KOPT-K1 (cell line): ENCODE results near the gene CCDC192.

Experiments
- H3K27ac ChIP-seq: fragments of 200-600 bp; sonication (generic); 2 replicates; pipeline ENCODE4 v1.5.1; 2016; ENCODE audit warnings: antibody characterized with exemption, mild to moderate bottlenecking, low read depth, low read length; ENCODE audit not compliant: poor library complexity, severe bottlenecking
- H3K36me3 ChIP-seq: fragments of 200-600 bp; sonication (generic); 2 replicates; pipeline ENCODE4 v1.5.1; 2017; ENCODE audit warnings: antibody characterized with exemption, mild to moderate bottlenecking, low read length, moderate library complexity; ENCODE audit not compliant: insufficient read depth
- H3K9me3 ChIP-seq: fragments of 200-600 bp; sonication (generic); 2 replicates; pipeline ENCODE4 v1.5.1; 2017; ENCODE audit warnings: antibody characterized with exemption, low read length, mild to moderate bottlenecking; ENCODE audit not compliant: insufficient read depth, poor library complexity, severe bottlenecking

The CCDC192 gene

DNA sequence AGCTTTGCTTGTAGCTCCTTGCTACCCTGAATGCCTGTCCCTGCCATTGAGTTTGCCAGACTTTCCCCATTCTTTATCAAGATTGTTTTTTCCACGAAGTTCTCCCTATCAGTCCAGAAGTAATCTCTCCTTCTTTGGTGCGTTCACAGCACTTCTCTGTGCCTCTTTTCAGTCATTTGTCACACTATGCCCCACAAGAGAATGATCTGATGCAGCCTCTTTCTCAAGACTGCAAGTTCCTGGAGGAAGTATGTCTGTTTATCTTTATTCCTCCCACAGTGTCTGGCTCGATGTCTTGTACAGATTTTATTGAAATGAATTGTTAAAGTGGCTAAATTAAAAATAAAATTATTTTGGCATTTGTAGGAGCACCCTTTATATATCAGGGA lies 99.3 kb downstream of the CCDC192 start:
- Histone ChIP-seq H3K27ac (no peak overlapping the region), H3K36me3 (no peaks in the 10 kb centered on the region), H3K9me3 (no peaks in the 10 kb centered on the region)

DNA sequence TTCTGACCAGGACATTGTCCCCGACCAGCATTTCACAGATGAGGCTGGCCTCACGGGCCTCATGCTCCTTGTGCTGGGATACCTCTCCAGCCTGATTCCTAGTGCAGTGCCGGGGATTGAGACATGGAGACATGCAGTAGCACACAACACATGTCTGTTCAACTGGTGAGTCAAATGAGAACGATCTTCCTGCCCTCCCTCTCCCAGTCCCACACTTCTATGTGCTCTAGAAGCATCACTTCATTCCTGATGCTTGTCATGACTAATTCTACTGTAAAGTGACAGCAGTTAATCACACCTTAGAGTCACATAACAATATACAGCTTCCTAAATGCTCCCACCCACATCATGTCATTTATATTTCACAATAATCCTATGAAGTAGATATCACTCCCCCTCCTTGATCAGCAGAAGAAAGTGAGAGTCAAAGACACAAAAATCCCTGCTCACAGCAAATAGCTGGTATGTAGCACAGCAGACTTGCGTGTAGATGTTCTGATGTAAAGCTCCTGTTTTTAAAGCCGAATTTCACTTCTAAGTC lies 101.8 kb downstream of the CCDC192 start:
- H3K9me3 ChIP-seq = no peaks in the 10 kb centered on the region
- H3K36me3 ChIP-seq = no peaks in the 10 kb centered on the region
- no peak overlapping the region for H3K27ac ChIP-seq

DNA sequence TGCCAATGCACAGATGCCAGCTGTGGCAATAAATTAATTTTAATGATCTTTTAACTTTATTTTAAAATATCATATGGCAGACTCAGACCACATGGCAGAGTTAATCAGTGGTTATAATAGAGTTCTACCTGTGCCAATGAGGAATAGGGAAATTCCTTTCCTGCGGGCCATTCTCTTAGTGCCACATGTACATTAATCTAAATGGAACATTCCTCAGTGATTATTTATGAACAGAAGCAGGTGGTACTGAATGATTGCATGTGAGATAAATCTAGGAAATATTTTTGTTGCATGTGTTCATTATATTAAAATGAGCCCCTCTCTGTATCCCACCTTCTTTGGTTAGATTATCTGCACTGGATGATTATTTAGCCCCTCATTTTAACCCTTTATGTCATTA lies 102.3 kb downstream of the CCDC192 start:
- H3K36me3 ChIP-seq = no peaks in the 10 kb centered on the region
- H3K27ac ChIP-seq = no peak overlapping the region
- H3K9me3 ChIP-seq = no peaks in the 10 kb centered on the region

DNA sequence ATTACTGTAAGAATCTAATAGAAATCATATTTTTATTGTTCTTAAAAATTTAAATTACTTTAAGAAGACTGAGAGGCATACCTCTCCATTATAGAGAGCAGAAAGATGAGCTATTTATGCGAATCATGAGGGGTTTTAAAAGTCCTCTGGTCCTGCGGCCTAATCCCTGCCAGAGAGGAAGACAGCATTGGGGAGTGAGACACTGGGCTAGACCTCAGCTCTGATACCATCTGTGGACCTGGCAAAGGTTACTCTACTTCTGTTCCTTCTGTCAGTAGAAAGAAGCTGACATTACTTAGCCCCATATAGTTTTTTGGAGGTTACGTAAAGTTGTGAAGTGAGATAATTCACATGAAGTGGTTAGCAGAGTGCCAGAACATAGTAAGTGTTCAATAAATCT lies 103.6 kb downstream of the CCDC192 start:
- H3K27ac ChIP-seq = no peak overlapping the region
- no peaks in the 10 kb centered on the region for H3K9me3 ChIP-seq
- H3K36me3 ChIP-seq = no peaks in the 10 kb centered on the region

DNA sequence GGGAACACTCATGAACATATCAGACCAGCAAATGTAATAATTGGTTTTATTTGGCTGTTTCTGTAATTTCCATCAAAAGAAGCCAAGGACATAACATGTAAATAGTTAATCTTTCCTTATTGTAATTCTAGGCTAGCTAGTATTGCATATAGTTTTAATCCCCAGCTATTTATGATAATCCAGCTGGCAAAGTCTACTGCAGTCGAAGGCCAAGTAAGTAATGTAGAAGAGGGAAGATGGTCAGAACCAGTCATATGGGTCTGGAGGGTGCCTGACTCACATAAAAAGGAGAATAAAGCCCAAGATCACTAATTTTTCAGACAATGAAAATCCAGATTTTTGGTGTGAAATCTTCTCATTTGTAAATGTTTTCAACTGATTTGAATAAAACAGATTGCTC lies 106.3 kb downstream of the CCDC192 start:
- Histone ChIP-seq H3K36me3 (no peaks in the 10 kb centered on the region), H3K9me3 (no peaks in the 10 kb centered on the region), H3K27ac (no peak overlapping the region)

DNA sequence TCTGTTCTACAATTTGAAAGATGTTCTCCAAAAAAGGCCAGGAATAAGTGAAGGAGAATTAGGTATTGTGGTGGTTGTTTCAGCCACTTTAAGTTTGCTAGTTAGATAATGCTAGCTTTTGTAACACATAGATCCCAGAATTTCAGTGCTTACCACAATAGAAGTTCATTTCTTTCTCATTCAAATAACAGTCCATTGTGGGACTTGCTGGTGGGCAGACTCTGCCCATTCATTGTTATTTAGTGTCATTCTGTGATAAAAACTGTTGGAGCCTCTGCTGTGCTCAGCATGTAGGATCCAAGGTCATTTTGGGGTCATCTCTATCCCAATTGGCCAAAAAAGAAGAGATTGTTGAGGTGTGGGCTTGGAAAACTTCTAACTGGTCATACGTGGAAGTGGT lies 106.8 kb downstream of the CCDC192 start:
- H3K36me3 ChIP-seq = no peaks in the 10 kb centered on the region
- no peaks in the 10 kb centered on the region for H3K9me3 ChIP-seq
- H3K27ac ChIP-seq = no peak overlapping the region

DNA sequence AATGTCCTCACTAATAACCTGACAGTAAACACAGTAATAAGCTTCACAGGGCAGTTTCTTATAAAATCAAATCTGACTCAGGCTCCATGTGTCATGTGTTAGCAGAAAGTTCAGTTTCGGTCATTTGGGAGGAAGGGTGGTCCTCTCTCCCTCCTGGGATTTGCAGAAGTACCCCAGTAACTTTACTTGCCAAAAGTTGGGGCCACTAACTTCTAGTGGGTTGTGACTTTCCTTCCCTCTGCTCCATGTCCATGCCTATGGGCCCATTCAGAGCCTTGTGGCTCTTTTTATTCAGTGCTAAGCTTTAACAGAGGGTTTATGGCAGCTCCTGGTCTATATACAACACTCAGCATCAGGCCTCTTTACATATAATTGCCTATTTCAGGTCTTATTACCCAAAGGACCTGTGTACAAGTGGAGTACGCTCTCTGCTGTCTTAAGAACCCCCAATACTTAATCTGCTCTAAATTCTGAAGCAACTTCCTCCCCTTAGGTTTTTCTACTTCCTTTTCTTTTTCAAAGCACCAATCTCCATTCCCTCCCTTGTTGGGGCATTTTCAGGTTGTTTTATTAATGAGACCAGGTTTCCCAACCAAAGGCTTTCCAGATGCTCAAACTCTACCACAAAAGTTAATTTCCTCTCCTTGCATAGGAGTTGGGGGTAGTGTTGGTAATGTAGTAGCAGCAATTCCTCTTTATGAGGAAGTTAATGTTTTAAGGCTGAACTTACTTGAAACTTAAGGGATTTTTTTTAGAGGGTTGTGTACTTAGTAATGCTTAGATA lies 107.7 kb downstream of the CCDC192 start:
- no peak overlapping the region for H3K27ac ChIP-seq
- no peaks in the 10 kb centered on the region for H3K9me3 ChIP-seq

DNA sequence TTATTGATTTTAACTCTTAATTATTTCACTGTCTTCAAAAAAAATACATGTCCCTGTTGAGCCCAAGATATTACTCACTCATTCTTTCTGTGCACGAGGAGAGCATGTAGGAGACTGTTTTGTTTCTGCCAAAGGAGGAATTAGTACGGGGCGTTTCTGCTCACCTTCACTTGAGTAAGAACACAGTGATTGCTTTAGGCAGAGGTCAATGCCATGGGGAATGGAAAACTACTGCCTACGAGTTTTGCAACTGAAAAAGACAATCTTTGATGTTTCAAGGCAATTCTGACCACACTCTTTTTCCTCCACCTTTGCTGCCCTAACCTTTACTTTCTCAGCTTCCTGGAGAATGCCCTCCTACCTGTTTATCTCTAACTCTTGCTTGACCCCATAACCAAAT lies 109.4 kb downstream of the CCDC192 start:
- Histone ChIP-seq H3K27ac (no peak overlapping the region), H3K9me3 (no peaks in the 10 kb centered on the region), H3K36me3 (no peaks in the 10 kb centered on the region)

More for the DNA sequence above, 107.7 kb downstream of the CCDC192 start:
- H3K36me3 ChIP-seq = no peaks in the 10 kb centered on the region

DNA sequence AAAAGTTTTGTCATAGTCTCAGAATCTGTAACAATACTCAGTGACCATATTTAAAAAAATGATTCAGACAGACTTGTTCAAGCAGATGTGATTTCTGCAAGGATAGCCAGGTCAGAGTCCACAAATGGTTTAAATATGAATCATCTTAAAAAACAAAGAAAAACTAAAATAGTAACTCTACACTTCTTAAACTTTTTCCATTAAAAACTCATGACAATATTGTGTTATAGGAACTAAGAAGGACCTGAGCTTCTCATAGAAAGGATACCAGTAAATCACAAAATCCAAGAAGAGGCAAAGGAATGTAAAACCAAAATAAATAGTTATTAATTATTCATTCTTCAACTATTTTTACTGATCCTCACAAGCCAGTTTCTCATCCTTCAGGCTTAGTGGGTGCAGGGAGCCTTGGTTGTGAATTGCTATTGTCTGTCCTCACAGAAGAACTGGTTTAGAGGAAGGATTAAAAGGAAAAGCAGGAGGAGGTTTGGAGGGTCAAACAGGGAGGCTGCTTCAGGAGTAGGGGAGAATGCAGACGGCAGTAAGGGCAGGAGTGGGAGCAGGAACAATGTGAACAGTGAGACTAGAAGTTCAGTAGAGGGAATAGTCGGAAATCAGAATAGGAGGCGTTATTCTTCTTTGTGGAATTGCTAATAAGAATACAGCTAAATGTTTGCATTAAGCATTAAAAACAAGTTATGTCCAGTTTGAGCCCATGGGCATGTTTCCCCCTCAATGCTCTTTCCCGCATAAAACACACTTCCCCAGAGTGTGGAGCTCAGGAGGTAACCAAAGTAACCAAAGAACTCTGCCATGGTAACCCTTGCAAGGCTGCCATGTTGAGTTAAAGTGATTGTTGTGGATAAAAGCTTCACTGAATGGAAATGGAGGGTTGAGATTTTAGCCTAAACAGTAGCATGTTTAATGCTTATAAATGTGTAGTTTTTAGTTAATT lies 110.7 kb downstream of the CCDC192 start:
- Histone ChIP-seq H3K27ac (no peak overlapping the region), H3K36me3 (no peaks in the 10 kb centered on the region), H3K9me3 (no peaks in the 10 kb centered on the region)

DNA sequence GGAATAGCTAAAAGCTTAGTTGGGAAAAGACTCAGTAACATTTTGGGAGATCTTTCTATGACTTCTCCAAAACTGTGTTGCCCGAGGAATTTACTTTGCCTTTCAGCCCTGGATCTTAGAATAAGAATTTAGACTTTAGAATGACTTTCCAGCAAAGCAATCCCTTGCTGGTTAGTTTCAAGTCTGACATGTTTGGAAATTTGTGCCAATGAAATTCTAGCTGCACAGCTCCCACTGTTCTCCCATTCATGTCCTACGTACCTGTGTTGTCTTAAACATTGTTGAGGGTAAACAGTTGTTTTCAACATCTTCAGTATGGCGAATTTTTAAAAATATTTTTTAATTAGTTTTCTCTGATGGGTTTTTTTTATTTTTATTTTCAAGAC lies 111.4 kb downstream of the CCDC192 start:
- H3K36me3 ChIP-seq = no peaks in the 10 kb centered on the region
- H3K27ac ChIP-seq = no peak overlapping the region
- no peaks in the 10 kb centered on the region for H3K9me3 ChIP-seq

DNA sequence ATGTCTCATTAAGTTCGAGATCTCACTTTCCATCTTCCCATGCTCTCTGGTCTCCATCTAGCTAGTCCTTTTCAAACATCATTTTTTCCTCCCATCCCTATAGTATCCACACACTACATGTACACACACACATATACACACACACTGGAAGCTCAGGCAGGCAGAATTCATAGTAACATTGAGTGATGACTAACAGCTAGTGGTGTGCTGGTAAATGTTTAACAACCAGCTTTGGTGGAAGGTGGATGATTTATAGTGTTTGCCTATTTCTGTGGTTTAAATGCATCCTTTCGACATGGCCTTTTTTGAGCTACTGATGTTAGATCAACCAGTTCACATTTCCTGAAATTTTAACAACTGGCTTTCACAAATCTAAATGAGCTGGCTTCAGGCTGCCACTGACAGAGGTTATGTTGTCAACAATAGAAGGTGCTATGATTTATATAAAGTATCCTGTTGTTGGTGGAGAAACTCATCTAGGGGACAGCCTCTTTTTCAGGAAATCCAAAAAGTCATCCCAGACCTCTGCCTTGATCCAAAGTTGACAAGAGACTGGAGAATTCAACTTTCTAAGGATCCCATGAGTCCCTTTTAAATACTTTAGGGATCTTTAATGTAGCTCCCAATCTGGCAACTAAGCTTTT lies 117.8 kb downstream of the CCDC192 start:
- Histone ChIP-seq H3K27ac (no peak overlapping the region), H3K36me3 (no peaks in the 10 kb centered on the region), H3K9me3 (no peaks in the 10 kb centered on the region)

DNA sequence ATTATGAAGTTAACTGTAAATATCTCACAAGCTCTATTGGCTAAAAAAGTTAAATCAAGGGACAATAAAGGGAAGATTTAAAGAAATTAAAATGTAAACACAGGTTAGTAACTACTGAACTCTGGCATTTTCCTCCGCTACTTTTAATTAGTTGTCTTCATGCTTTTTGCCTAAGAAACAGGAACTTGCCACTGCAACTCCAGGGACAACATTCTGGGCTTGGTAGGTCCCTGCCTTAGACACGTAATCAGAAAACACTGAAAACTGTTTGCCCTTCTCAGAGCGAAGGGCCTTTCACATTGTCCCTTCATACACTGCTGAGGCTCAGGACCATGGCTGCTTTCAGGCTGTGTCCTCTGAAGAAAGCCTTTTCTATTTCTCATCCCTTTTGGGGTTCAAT lies 118.7 kb downstream of the CCDC192 start:
- H3K27ac ChIP-seq = no peak overlapping the region
- H3K36me3 ChIP-seq = no peaks in the 10 kb centered on the region
- H3K9me3 ChIP-seq = no peaks in the 10 kb centered on the region

DNA sequence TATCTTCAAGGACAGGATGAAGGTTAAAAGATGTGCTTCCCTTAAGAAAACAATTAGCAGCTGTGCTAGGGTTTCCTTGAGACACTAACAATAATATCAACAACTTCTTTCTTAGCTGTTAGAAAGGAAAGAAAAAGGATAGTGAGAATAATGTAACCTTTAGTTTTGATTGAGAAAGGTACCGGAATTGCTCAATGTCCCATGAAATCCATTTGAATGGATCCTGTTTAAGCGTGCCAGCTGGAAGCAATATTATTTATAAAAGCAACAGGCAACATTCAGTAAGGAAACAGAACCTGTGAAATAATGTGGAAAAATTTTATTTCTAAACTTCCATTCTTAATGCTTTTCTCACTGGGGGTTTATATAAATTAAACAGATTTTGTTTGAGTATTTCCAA lies 120.9 kb downstream of the CCDC192 start:
- Histone ChIP-seq H3K9me3 (no peaks in the 10 kb centered on the region), H3K36me3 (no peaks in the 10 kb centered on the region), H3K27ac (no peak overlapping the region)

DNA sequence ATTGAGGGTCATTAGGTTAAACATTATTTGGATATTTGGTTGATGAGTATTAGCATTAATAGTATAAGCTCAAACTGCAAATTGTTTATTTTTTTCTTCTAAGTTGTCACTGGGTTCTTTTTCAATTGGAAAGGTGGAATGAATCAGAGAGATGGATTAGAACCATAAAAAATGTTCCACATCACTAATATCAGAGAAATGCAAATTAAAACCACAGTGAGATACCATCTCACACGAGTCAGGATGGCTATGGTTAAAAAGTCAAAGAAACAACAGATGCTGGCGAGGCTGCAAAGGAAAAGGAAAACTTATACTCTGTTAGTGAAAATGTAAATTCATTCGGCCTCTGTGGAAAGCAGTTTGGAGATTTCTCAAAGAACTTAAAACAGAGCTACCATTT lies 122.8 kb downstream of the CCDC192 start:
- H3K9me3 ChIP-seq = no peaks in the 10 kb centered on the region
- H3K36me3 ChIP-seq = no peaks in the 10 kb centered on the region
- no peak overlapping the region for H3K27ac ChIP-seq

DNA sequence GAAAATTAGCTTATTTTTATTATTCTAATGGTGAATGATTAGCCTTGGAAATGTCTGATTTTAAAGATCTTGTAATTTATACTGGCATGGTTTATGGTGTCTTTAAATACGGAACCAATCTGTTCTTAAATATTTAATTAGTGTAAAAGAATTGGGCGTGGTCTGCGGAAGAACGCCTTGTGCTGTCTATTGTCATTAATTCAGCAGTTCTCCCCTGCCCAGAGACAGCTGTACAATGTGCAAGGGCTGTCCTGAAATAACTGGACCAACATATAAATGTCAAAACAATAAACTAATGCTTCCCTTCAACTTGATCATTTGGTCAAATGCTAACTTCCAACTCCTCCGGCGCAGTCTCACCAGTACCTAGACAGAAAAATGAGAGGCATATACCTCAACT lies 124.3 kb downstream of the CCDC192 start:
- Histone ChIP-seq H3K36me3 (no peaks in the 10 kb centered on the region), H3K9me3 (no peaks in the 10 kb centered on the region), H3K27ac (no peak overlapping the region)
